Subcutaneous adipose tissue (tissue), 4 donors: ENCODE results near the gene ZNF445. TPM values are rescaled to one million over a fixed set of nuclear protein-coding genes. Genes with fewer than 3 reads are reported as not detected.

Experiments
- CTCF ChIP-seq: fragments of 450-650 bp; IDR thresholded peaks from one replicate; pipeline ENCODE4 v1.5.1; 2016; ENCODE audit warnings: low read depth, mild to moderate bottlenecking, control low read depth, antibody characterized with exemption, moderate library complexity
- total RNA-seq, 4 donors: library from RNA; depleted of rRNA; stranded (reverse); fragments of >200 nt; gene quantifications; one replicate each; pipeline ENCODE4 v1.1.0, GENCODE V29; 2016

ZNF445 gene
- total RNA-seq, 4 donors from 2014 or later: 5.5 to 11.9 (median 8.1) TPM

- no peak for TF ChIP-seq CTCF
Measured at GRCh38 chr3:44439499-44440295, 37.8 kb downstream of the ZNF445 start.

- no peak for TF ChIP-seq CTCF
Measured at GRCh38 chr3:44437800-44438199, 39.7 kb downstream of the ZNF445 start.

- no peak for TF ChIP-seq CTCF
Measured at GRCh38 chr3:44436181-44436580, 41.3 kb downstream of the ZNF445 start.

- no peak for TF ChIP-seq CTCF
Measured at GRCh38 chr3:44434834-44435510, 42.5 kb downstream of the ZNF445 start.

- TF ChIP-seq CTCF: no peak
Measured at GRCh38 chr3:44430466-44430865, 47.0 kb downstream of the ZNF445 start.

- TF ChIP-seq CTCF: no peak
Measured at GRCh38 chr3:44429459-44429858, 48.0 kb downstream of the ZNF445 start.

- TF ChIP-seq CTCF: no peak
Measured at GRCh38 chr3:44428910-44429309, 48.6 kb downstream of the ZNF445 start.
